T-helper 17 cell (primary cell): ENCODE results near the gene LSM14B. TPM values are rescaled to one million over a fixed set of nuclear protein-coding genes. Genes with fewer than 3 reads are reported as not detected.
"Not testable (repeated sequence)": the region's sequence is repeated elsewhere in the genome, so short reads cannot be mapped to it uniquely, and the experiment has no call there.

Experiments used
- ATAC-seq: fragments of 150-1000 bp; cut with Tn5 transposase; 2 replicates; pipeline ENCODE4 v1.10.0; 2021; ENCODE audit warnings: mild to moderate bottlenecking, moderate library complexity
- DNase-seq, 3 donors: peaks; one replicate each; pipeline versions ENCODE4 v3.0.0 to v3.0.0-alpha.2; 2020 to 2021
- H3K9me3 ChIP-seq: one replicate; pipeline ENCODE4 v1.7.0; 2013; ENCODE audit warnings: low read length, mild to moderate bottlenecking; ENCODE audit not compliant: control insufficient read depth, poor library complexity, severe bottlenecking
- H3K27ac Mint-ChIP-seq: one replicate; pipeline ENCODE4 v1.8.0; 2022; ENCODE audit warnings: mild to moderate bottlenecking, moderate library complexity, mixed read lengths
- H3K27me3 Mint-ChIP-seq: one replicate; pipeline ENCODE4 v1.8.0; 2022; ENCODE audit warnings: mixed read lengths
- H3K36me3 Mint-ChIP-seq: one replicate; pipeline ENCODE4 v1.8.0; 2022; ENCODE audit warnings: low read depth, mixed read lengths
- H3K4me1 Mint-ChIP-seq: one replicate; pipeline ENCODE4 v1.8.0; 2022; ENCODE audit warnings: mild to moderate bottlenecking, mixed read lengths
- H3K4me3 Mint-ChIP-seq: one replicate; pipeline ENCODE4 v1.8.0; 2022; ENCODE audit warnings: mild to moderate bottlenecking, moderate library complexity, mixed read lengths
- total RNA-seq, 4 donors: library from RNA in 2 of 4; stranded (reverse) in 2 of 4; gene quantifications; one replicate each; pipeline ENCODE4 v1.2.3 and lab custom pipeline; 2022 to 2026

LSM14B gene
- total RNA-seq, 2 donors from 2014 or later = 32.3 to 34.1 TPM

GRCh38 chr20:62097881-62098407, 24.3 kb upstream of the LSM14B start:
- Mint-ChIP-seq H3K4me3 (no peak overlapping the region), H3K36me3 (no peaks in the 10 kb centered on the region), H3K4me1 (no peaks in the 10 kb centered on the region), H3K27me3 (no peaks in the 10 kb centered on the region), H3K27ac (no peak overlapping the region)
- ATAC-seq (no peak), DNase-seq (no peak)
- H3K9me3 ChIP-seq = no peaks in the 10 kb centered on the region

- H3K27me3 Mint-ChIP-seq = no peaks in the 10 kb centered on the region
- H3K9me3 ChIP-seq = no peaks in the 10 kb centered on the region
- DNase-seq = no peak
- no peak for ATAC-seq
- no peak overlapping the region for H3K27ac Mint-ChIP-seq
- H3K36me3 Mint-ChIP-seq = peaks cover 4% of the 10 kb centered on the region
- H3K4me1 Mint-ChIP-seq = no peaks in the 10 kb centered on the region
- H3K4me3 Mint-ChIP-seq = no peak overlapping the region
Measured at GRCh38 chr20:62101078-62101477, 21.2 kb upstream of the LSM14B start.

GRCh38 chr20:62103508-62104233, 18.6 kb upstream of the LSM14B start:
- no peak for DNase-seq
- H3K36me3 Mint-ChIP-seq = peaks cover 8% of the 10 kb centered on the region
- no peaks in the 10 kb centered on the region for H3K9me3 ChIP-seq
- ATAC-seq = no peak
- H3K4me3 Mint-ChIP-seq = no peak overlapping the region
- H3K4me1 Mint-ChIP-seq = no peaks in the 10 kb centered on the region
- H3K27me3 Mint-ChIP-seq = no peaks in the 10 kb centered on the region
- no peak overlapping the region for H3K27ac Mint-ChIP-seq

DNA sequence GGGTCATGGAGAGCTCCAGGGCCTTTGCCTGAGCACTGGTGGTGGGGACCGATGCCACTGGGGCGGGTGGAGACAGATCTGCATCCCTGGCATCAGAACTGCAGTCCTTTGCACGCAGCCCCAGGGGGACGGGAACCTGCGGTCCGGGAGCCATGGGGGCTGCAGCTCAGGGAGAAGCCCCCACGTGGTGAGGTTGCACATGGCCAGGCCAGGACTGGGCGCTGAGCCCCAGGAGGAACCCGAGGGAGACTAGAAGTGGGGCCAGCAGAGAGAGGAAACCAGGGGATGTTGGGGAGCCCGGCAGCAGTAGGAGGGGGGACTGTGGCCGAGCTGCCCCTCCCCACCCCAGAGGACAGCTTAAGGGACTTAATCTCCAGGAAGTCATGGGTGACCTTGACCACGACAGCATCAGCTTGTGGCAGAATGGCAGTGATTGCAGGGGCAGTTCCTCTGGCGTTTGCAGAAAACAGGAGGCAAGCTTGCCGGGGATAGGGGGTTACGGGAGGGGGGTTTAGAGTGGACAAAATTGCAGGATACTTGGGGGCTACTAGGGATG, 18.0 kb upstream of the LSM14B start:
- DNase-seq = no peak
- Mint-ChIP-seq H3K27me3 (no peaks in the 10 kb centered on the region), H3K4me1 (no peaks in the 10 kb centered on the region), H3K27ac (no peak overlapping the region), H3K36me3 (peaks cover 8% of the 10 kb centered on the region), H3K4me3 (no peak overlapping the region)
- no peak for ATAC-seq
- H3K9me3 ChIP-seq = no peaks in the 10 kb centered on the region

DNA sequence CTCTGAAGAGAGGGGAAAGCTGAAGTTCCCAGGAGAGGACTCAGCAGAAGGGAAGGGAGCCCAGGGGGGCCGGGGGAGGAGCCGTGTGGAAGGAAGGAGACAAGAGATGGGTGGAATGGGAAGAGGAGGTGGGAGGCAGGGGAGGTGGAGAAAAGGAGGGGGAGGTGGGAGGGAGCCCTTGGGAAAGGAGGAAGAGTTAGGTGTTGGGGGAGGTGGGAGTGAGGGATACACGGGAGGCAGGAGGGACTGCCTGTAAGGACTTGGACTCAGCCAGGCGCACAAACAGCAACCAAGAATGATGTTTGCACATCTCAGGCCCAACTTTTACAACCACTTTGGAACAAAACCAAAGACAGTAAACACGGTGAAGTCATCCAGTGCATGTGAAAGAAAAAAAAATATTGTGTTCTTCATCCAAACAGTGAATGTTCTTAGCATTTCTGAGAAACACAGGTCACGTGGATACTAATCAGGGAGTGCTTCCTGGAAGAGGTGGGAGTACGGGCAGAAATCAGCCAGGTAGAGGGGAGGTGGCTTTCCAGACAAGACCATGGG, 17.4 kb upstream of the LSM14B start:
- no peaks in the 10 kb centered on the region for H3K9me3 ChIP-seq
- Mint-ChIP-seq H3K4me3 (no peak overlapping the region), H3K4me1 (no peaks in the 10 kb centered on the region), H3K27me3 (no peaks in the 10 kb centered on the region), H3K27ac (no peak overlapping the region), H3K36me3 (peaks cover 8% of the 10 kb centered on the region)
- ATAC-seq = no peak
- no peak for DNase-seq

DNA sequence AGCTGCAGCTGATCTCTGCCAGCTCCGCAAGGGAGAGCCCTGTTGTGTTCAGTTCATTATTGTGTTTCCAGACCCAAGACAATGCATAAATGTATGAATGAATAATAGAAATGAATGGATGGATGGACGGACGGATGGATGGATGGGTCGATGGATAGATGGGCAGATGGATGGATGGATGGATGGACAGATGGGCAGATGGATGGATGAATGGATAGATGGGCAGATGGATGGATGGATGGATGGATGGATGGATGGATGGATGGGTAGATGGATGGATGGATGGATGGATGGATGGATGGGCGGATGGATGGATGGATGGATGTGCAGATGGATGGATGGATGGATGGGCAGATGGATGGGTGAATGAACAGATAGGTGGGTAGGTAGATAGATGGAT, 16.7 kb upstream of the LSM14B start:
- DNase-seq (no peak), ATAC-seq (no peak)
- Mint-ChIP-seq H3K36me3 (peaks cover 8% of the 10 kb centered on the region), H3K4me1 (no peaks in the 10 kb centered on the region), H3K27me3 (no peaks in the 10 kb centered on the region), H3K27ac (no peak overlapping the region), H3K4me3 (no peak overlapping the region)
- peaks cover 5% of the 10 kb centered on the region for H3K9me3 ChIP-seq

GRCh38 chr20:62111148-62111547, 11.1 kb upstream of the LSM14B start:
- no peaks in the 10 kb centered on the region for H3K4me1 Mint-ChIP-seq
- H3K9me3 ChIP-seq = peaks cover 5% of the 10 kb centered on the region
- H3K36me3 Mint-ChIP-seq = peaks cover 5% of the 10 kb centered on the region

GRCh38 chr20:62112368-62112767, 9.9 kb upstream of the LSM14B start:
- peaks cover 2% of the 10 kb centered on the region for H3K36me3 Mint-ChIP-seq
- no peak overlapping the region for H3K4me3 Mint-ChIP-seq
- no peaks in the 10 kb centered on the region for H3K27me3 Mint-ChIP-seq
- DNase-seq = no peak
- peaks cover 5% of the 10 kb centered on the region for H3K9me3 ChIP-seq
- H3K4me1 Mint-ChIP-seq = peaks cover 3% of the 10 kb centered on the region
- H3K27ac Mint-ChIP-seq = no peak overlapping the region
- ATAC-seq = no peak

More at GRCh38 chr20:62111148-62111547, 11.1 kb upstream of the LSM14B start:
- no peak for DNase-seq
- ATAC-seq = no peak
- Mint-ChIP-seq H3K27me3 (no peaks in the 10 kb centered on the region), H3K4me3 (no peak overlapping the region), H3K27ac (no peak overlapping the region)

- Mint-ChIP-seq H3K27me3 (no peaks in the 10 kb centered on the region), H3K4me3 (no peak overlapping the region), H3K4me1 (peaks cover 9% of the 10 kb centered on the region), H3K27ac (peak overlapping the region; percentile 21), H3K36me3 (peaks cover 2% of the 10 kb centered on the region)
- DNase-seq (no peak), ATAC-seq (no peak)
- peaks cover 5% of the 10 kb centered on the region for H3K9me3 ChIP-seq
Measured at GRCh38 chr20:62114894-62115293, 7.4 kb upstream of the LSM14B start.

DNA sequence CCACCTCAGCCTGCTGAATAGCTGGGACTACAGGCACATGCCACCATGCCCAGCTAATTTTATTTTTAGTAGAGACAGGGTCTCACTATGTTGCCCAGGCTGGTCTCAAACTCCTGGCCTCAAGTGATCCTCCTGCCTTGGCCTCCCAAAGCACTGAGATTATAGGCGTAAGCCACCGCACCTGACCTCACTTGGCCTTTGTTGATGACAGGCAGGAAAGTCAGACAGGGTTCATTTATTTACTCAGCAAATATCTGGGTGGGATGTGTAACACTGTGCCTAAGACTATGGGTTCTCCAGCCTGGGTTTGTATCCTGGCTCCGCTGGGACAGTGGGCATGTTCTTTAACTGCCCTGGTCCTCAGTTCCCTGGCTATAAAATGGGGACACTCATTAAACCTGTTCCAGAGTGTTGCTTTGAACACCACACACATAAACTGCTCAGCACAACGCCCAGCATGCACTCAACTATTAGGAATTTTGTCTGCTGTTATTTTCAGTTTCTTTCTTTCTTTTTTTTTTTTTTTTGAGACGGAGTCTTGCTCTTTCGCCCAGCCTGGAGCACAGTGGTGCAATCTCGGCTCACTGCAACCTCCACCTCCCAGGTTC, 6.4 kb upstream of the LSM14B start:
- DNase-seq, H3K36me3 Mint-ChIP-seq, H3K4me3 Mint-ChIP-seq, H3K27me3 Mint-ChIP-seq, H3K27ac Mint-ChIP-seq, ATAC-seq, H3K9me3 ChIP-seq: not testable (repeated sequence)
- peaks cover 16% of the 10 kb centered on the region for H3K4me1 Mint-ChIP-seq

GRCh38 chr20:62116558-62117361, 5.5 kb upstream of the LSM14B start:
- Mint-ChIP-seq H3K27me3 (no peaks in the 10 kb centered on the region), H3K27ac (peak overlapping the region; percentile 79), H3K4me1 (peaks cover 19% of the 10 kb centered on the region), H3K36me3 (no peaks in the 10 kb centered on the region), H3K4me3 (no peak overlapping the region)
- no peak for DNase-seq
- ATAC-seq = no peak
- H3K9me3 ChIP-seq = no peaks in the 10 kb centered on the region

DNA sequence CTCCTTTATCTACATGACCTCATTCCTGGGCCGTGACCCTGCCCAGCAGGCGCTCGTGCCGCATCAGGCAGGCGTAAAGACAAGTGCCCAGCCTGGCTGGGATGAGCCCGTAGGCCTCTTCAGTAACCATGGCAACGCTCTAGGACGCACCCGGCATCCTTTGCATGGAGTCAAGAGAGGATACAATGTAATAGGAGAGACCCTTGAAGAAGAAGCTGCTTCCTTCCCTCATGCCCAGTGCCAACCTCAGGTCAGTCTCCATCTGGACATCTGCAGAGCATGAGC, 5.0 kb upstream of the LSM14B start:
- peak overlapping the region; percentile 52 for H3K4me3 Mint-ChIP-seq
- peaks cover 19% of the 10 kb centered on the region for H3K4me1 Mint-ChIP-seq
- ATAC-seq = no peak
- H3K36me3 Mint-ChIP-seq = no peaks in the 10 kb centered on the region
- H3K27me3 Mint-ChIP-seq = no peaks in the 10 kb centered on the region
- no peak for DNase-seq
- peak overlapping the region; percentile 79 for H3K27ac Mint-ChIP-seq
- no peaks in the 10 kb centered on the region for H3K9me3 ChIP-seq

DNA sequence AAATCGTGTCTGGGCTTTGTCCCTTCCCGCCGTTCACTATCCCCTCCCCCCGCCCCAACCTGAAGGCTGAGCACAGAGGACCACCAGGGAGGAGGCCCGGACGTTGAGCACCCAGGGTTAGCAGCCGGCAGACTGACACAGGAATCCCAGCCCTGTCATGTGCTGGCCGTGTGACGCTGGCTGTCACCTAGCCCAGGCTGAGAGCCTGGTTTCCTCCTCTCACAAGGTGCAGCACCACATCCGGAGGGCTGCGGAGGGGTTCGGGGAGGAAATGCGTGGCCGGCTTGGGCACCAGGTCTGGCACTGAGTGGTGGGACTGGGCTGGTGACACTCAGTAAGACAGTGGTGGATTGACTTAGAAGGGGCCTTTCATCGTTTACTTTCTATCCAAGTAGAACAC, 4.6 kb upstream of the LSM14B start:
- Mint-ChIP-seq H3K27me3 (no peaks in the 10 kb centered on the region), H3K27ac (peak overlapping the region; percentile 79), H3K36me3 (no peaks in the 10 kb centered on the region), H3K4me3 (peak overlapping the region; percentile 52), H3K4me1 (peaks cover 19% of the 10 kb centered on the region)
- H3K9me3 ChIP-seq = no peaks in the 10 kb centered on the region
- DNase-seq (peak; percentile 44 to 67 (median 64)), ATAC-seq (peak; percentile 48)
